ENCODE data around the gene CDK18. TPM values are rescaled to one million over a fixed set of nuclear protein-coding genes. Genes with fewer than 3 reads are reported as not detected.

Gene CDK18
- total RNA-seq (2014; rRNA removed; shearing (Covaris generic)), result 0.05 TPM in 1 of 2 replicates, not detected in the other

DNA sequence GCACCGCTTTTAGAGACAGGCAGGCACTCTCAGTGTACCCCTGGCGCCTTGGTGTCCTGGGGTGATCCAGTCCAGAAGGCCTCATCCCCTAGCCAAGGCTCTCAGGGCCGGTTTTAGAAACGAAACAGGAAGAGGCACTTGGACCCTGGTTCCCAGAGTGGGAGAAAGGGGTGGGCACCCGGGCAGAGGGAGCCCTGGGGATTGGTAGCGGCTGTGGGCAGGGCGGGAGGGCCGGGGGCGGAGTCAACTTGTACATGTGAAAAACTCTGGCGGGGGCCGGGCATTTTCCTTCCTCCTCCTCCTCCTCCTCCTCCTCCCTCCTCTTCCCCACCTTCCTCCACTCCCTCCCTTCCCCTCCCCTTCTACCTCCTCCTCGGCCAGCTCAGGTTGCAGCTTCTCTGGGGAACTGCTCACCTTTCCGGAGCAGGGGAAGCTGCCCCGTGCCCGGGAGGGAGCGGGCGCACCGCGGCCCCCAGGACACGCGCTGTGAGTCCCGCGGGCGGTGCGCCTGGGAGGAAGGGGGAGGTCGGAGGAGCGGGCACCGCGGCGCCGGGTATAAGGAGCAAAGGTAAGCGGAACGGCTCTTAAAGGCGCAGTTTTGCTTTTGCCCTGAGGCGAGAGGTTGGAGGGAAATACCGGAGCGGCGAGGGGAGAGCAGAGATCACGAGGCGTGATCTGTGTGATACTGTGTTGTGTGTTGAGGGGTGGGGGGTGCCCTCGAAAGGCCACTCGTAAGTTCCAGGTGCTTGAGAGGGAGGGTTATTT, at the start of gene CDK18:
Gene CDK18, plus strand, starts transcription at position 359 of the 765 bp plus-strand sequence. CDS start 18,499 bp downstream, outside the sequence.
- Histone ChIP-seq H3K27ac (no peak within 1 kb of the TSS), H3K36me3 (no peaks in the 10 kb centered on the region), H3K4me1 (replicated peaks) (peaks cover 10% of the 10 kb centered on the region), H3K4me3 (peak within 1 kb of the TSS; percentile 23; the same call in 1 of the 2 replicates), H3K27me3 (replicated peaks) (peaks cover 35% of the 10 kb centered on the region), H3K9me3 (replicated peaks) (no peaks in the 10 kb centered on the region)
- no peak for DNase-seq (ENCODE audit: low read depth in 1 of 2, low spot score in 2 of 2)

DNA sequence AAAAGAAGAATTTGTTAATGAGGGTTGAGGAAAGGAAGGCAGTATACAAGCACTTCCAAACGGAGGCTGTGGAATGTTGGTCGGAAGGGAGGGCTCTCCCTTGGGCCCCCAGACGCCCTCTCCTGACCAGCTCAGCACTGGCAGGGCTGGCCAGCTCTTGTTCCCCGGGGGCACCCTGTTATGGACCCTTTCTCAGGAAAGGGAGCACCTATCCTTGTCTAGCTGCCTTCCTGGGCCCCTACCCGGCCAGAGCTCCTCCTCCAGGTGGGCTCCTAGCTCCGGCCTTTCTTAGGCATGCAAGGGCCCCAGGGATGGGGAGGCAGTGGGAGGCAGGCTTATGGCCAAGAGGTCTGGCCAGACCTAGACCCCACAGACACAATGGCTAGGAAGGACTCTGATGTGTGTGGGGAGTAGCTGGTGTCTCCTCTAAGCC, 49.5 kb upstream of the CDK18 start:
- no peaks in the 10 kb centered on the region for H3K9me3 ChIP-seq (replicated peaks)
- H3K27me3 ChIP-seq (replicated peaks), result peaks cover 80% of the 10 kb centered on the region
- DNase-seq (ENCODE audit: low read depth in 1 of 2, low spot score in 2 of 2), result no peak
- H3K4me1 ChIP-seq (replicated peaks), result no peaks in the 10 kb centered on the region; the same call in 1 of the 2 replicates
- no peaks in the 10 kb centered on the region for H3K36me3 ChIP-seq
- no peak overlapping the region for H3K4me3 ChIP-seq
- H3K27ac ChIP-seq, result no peak overlapping the region

GRCh38 chr1:205455581-205456382, 48.7 kb upstream of the CDK18 start, which contains the start of gene BLACAT1:
Gene BLACAT1, minus strand, starts transcription at chr1:205456045.
- H3K4me1 ChIP-seq (replicated peaks), result no peaks in the 10 kb centered on the region; the same call in 1 of the 2 replicates
- no peak within 1 kb of the TSS for H3K4me3 ChIP-seq

DNA sequence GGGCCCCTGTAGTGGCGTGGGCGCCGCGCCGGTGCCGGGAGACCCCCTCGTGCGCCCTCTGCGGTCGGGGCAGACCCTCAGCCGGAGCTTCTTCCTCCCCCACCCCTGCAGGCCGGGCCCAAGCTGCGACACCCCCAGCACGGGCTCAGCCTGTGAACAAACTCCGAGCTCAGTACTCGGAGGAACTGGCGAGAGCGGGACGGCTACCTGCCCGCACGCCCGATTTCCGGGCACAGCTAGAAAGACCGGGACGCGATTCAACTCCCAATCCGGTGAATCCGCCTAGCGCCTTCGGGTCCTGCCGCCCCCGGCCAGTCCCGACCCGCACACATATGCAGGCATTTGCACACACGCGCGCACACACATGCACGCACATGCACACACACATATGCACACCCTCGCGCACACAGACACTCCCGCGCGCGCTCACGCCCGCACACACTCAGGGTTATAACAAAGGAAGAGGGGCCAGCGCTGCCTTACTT, 48.0 kb upstream of the CDK18 start:
- DNase-seq (ENCODE audit: low read depth in 1 of 2, low spot score in 2 of 2), result no peak
- H3K27ac ChIP-seq, result no peak overlapping the region
- H3K4me3 ChIP-seq, result no peak overlapping the region
- no peaks in the 10 kb centered on the region for H3K36me3 ChIP-seq
- no peaks in the 10 kb centered on the region for H3K9me3 ChIP-seq (replicated peaks)
- H3K27me3 ChIP-seq (replicated peaks), result peaks cover 74% of the 10 kb centered on the region
- no peaks in the 10 kb centered on the region; the same call in 1 of the 2 replicates for H3K4me1 ChIP-seq (replicated peaks)

More at GRCh38 chr1:205455581-205456382, 48.7 kb upstream of the CDK18 start, which contains the start of gene BLACAT1:
- DNase-seq (ENCODE audit: low read depth in 1 of 2, low spot score in 2 of 2), result no peak
- no peak within 1 kb of the TSS for H3K27ac ChIP-seq
- peaks cover 77% of the 10 kb centered on the region for H3K27me3 ChIP-seq (replicated peaks)
- H3K36me3 ChIP-seq, result no peaks in the 10 kb centered on the region
- H3K9me3 ChIP-seq (replicated peaks), result no peaks in the 10 kb centered on the region

GRCh38 chr1:205456868-205457745, 47.4 kb upstream of the CDK18 start:
- H3K27ac ChIP-seq, result no peak overlapping the region
- no peaks in the 10 kb centered on the region for H3K36me3 ChIP-seq
- no peaks in the 10 kb centered on the region; the same call in 1 of the 2 replicates for H3K4me1 ChIP-seq (replicated peaks)
- H3K27me3 ChIP-seq (replicated peaks), result peaks cover 70% of the 10 kb centered on the region
- H3K9me3 ChIP-seq (replicated peaks), result no peaks in the 10 kb centered on the region
- no peak overlapping the region for H3K4me3 ChIP-seq
- DNase-seq (ENCODE audit: low read depth in 1 of 2, low spot score in 2 of 2), result no peak

DNA sequence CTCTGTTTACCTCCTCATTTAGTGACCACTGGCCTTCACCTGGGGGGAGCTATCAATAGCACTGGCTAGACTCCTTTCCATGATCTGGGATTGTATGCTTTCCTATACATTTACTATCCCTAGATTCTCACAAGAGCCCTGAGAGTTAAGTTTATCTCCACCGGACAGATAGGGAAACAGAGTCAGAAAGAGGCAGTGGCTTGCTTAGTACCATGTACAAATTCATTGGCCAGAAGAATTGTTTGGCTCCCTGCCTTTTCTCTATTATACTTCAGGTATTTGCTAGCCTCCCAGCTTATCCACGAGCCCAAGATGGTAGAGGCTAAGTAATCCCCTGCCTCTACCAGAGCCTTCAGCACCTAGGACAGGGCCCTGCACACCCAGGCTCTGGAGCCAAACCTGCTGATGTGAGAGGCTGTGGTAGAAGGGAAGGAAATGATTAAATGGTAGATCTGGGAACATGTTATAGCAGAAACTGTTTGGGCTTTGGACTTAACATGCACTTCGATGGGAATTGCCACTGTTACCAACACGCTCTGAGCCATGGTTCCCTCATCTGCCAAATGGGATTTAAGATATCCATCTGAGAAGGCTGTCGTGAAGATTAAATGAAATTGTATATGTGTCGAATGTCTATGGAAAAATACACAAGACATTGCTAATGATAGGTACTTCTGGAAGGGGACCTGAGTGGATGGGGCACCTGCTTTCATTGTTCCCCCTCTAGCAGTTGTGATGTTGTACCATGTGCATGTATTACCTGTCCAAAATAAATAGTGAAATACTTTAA, 45.5 kb upstream of the CDK18 start:
- peaks cover 62% of the 10 kb centered on the region for H3K27me3 ChIP-seq (replicated peaks)
- no peak overlapping the region for H3K27ac ChIP-seq
- no peaks in the 10 kb centered on the region for H3K36me3 ChIP-seq
- H3K9me3 ChIP-seq (replicated peaks), result no peaks in the 10 kb centered on the region
- no peaks in the 10 kb centered on the region; the same call in 1 of the 2 replicates for H3K4me1 ChIP-seq (replicated peaks)
- DNase-seq (ENCODE audit: low read depth in 1 of 2, low spot score in 2 of 2), result no peak
- H3K4me3 ChIP-seq, result no peak overlapping the region

DNA sequence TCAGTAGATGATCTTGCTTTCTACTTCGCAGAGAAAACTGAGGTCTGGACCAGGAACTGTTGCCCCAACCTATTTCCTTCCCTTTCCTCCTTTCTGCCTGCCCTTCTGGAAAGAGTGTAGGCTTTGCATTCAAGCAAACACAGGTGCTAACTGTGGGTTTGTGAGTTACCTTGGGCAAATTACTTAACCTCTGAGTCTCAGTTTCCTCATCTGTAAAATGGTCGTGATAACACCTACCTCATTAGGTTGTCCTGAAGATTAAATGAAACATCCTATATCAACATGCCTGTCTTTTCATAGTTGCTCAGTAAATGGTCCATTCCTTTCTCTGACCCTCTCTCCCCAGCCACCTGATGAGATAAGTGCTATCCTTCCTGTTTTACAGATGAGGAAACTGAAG, 39.1 kb upstream of the CDK18 start:
- Histone ChIP-seq H3K27me3 (replicated peaks) (peaks cover 30% of the 10 kb centered on the region), H3K4me1 (replicated peaks) (no peaks in the 10 kb centered on the region), H3K36me3 (no peaks in the 10 kb centered on the region), H3K27ac (no peak overlapping the region), H3K9me3 (replicated peaks) (no peaks in the 10 kb centered on the region), H3K4me3 (no peak overlapping the region)
- DNase-seq (ENCODE audit: low read depth in 1 of 2, low spot score in 2 of 2), result no peak

DNA sequence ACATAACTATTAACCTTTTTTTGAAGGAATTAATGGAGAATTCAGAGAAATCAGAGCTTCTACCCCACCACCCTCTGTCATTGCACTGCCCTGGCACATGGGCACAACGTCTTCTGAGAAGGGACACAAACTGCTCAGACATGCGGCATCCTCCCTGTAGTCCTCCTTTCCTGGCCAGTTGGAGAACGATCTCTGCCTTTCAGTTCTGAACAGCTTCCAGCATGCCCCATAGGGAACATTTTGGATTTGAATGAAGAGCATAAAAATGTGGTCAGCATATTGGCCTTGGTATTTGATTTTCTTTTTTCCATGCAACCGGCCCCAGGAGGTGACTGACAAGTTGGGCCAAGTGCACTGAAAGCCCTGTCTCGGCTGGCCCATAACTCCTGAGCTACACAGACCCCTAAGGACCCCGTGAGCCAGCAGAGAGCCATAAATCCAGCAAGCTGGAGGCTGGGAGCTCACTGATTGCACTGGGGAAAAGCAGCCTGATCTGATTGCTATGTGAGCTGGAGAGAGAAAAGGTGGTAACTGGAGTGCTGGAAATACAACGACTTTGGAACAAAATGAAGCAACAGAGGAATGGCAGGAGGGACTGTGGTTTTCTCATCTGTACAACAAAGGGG, 37.8 kb upstream of the CDK18 start:
- Histone ChIP-seq H3K4me1 (replicated peaks) (no peaks in the 10 kb centered on the region), H3K36me3 (no peaks in the 10 kb centered on the region), H3K4me3 (no peak overlapping the region), H3K27me3 (replicated peaks) (peaks cover 30% of the 10 kb centered on the region), H3K27ac (no peak overlapping the region), H3K9me3 (replicated peaks) (no peaks in the 10 kb centered on the region)
- no peak for DNase-seq (ENCODE audit: low read depth in 1 of 2, low spot score in 2 of 2)

- H3K9me3 ChIP-seq (replicated peaks), result peaks cover 5% of the 10 kb centered on the region; the same call in 1 of the 2 replicates
- no peak overlapping the region for H3K4me3 ChIP-seq
- no peaks in the 10 kb centered on the region for H3K4me1 ChIP-seq (replicated peaks)
- H3K27me3 ChIP-seq (replicated peaks), result peaks cover 21% of the 10 kb centered on the region
- no peak for DNase-seq (ENCODE audit: low read depth in 1 of 2, low spot score in 2 of 2)
- H3K36me3 ChIP-seq, result no peaks in the 10 kb centered on the region
- H3K27ac ChIP-seq, result no peak overlapping the region
Measured at GRCh38 chr1:205470131-205470530, 34.3 kb upstream of the CDK18 start.

DNA sequence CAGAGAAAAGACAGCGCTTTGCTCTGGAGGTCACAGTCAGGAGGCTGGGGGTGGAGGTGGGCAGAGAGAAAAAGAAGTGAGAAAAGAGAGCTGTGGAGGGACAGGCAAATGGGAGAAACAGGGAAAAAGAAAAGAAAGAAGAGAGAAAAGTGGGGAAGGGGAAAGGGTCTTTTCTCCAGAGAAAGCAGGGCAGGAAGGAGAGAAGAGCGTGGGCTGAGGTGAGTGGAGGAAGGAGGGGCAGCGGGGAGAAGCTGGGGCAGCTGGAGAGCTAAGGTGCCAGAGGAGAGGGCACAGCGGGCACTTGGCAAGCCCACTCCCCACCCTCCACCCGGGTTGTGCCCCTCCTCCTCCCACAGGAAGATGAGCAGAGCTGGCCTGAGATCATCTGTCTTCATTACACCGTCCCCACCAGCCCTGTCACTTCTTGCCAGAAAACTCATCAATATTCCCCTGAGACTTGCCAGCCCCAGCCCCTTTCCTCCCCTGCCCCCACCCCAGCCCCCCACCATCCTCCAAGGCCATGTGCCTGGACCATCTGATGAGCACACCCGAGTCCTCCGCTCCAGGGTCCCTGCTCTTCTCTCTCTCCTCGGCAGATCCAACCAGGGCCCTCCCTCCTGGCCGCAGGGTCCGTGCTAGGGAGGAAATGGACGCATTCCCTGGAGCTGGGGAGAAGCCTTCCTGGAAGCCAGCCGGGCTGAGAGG, 31.6 kb upstream of the CDK18 start:
- DNase-seq (ENCODE audit: low read depth in 1 of 2, low spot score in 2 of 2), result no peak
- Histone ChIP-seq H3K27ac (no peak overlapping the region), H3K9me3 (replicated peaks) (peaks cover 8% of the 10 kb centered on the region; the same call in 1 of the 2 replicates), H3K27me3 (replicated peaks) (peaks cover 8% of the 10 kb centered on the region), H3K4me1 (replicated peaks) (peaks cover 4% of the 10 kb centered on the region), H3K4me3 (no peak overlapping the region), H3K36me3 (no peaks in the 10 kb centered on the region)

DNA sequence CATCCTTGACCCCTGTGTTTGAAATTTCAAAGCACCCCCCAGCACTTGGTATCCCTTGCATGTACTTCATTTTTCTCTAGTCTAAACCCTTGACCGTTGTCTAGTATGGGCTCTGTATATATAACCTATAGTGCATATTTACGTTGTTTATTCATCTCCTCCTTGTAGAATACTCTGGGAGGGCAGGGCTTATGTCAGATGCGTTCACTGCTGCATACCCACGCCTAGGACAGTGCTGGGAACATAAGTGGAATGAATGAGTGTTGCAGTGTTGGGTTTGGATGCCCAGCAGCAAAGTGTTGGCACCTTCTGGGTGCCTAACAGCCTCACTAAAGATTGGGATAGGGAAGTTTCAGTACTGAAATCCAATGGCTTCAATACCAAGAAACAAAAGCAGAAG, 31.0 kb upstream of the CDK18 start:
- no peak for DNase-seq (ENCODE audit: low read depth in 1 of 2, low spot score in 2 of 2)
- Histone ChIP-seq H3K27ac (no peak overlapping the region), H3K27me3 (replicated peaks) (peaks cover 8% of the 10 kb centered on the region), H3K9me3 (replicated peaks) (peaks cover 8% of the 10 kb centered on the region; the same call in 1 of the 2 replicates), H3K4me3 (no peak overlapping the region), H3K4me1 (replicated peaks) (peaks cover 6% of the 10 kb centered on the region), H3K36me3 (no peaks in the 10 kb centered on the region)
